HCT116 (cell line): ENCODE results near the gene PPM1M. TPM values are rescaled to one million over a fixed set of nuclear protein-coding genes. Genes with fewer than 3 reads are reported as not detected.
A peak's percentile ranks its signal among the peaks of the same experiment; 100 is the strongest.

ENCODE experiments used
- ATAC-seq: fragments of 200-7000 bp; cut with Tn5 transposase; 2 replicates; pipeline ENCODE4 v1.9.1; 2020; ENCODE audit warnings: mild to moderate bottlenecking, moderate library complexity
- BruUV-seq: library from RNA; stranded (reverse); fragments of 400-500 nt; replicated peaks from 2 replicates; lab custom pipeline; 2021; lab: Mats Ljungman, UMichigan
- CTCF ChIA-PET: fragments of 300-600 bp; sonication (Branson Sonifier 250); formaldehyde crosslinking; loops from one replicate; lab custom pipeline; 2021; ENCODE audit warnings: antibody characterized with exemption; lab: Charles Lee
- POLR2A ChIA-PET: fragments of 300-600, 350-600 bp; sonication (Branson Sonifier 250); formaldehyde crosslinking; loops from one replicate; lab custom pipeline; 2021; ENCODE audit warnings: antibody characterized with exemption; lab: Charles Lee
- RAD21 ChIA-PET, 2 experiments: fragments of 300-600 bp; sonication (Branson Sonifier 250); formaldehyde crosslinking; loops; one replicate each; lab custom pipeline; 2023; ENCODE audit warnings: low total read pairs in 2 of 2; ENCODE audit not compliant: uncharacterized antibody in 2 of 2, unreplicated experiment in 2 of 2, low non-redundant PET in 1 of 2; lab: Charles Lee
- DNase-seq: peaks from one replicate; pipeline ENCODE4 v3.0.0-alpha.2; 2010; ENCODE audit warnings: low read depth, low spot score
- H2AFZ ChIP-seq: fragments of 200-600 bp; shearing (Covaris generic), sonication (generic); 2 replicates; pipeline ENCODE4 v1.6.1; 2017; ENCODE audit warnings: low read depth, mixed run types, mixed read lengths, antibody characterized with exemption, low read length; ENCODE audit not compliant: poor library complexity, severe bottlenecking
- H3K27ac ChIP-seq: 2 replicates; pipeline ENCODE4 v1.5.1; 2012; ENCODE audit warnings: low read depth, low read length
- H3K27me3 ChIP-seq: fragments of 200-600 bp; sonication (generic); 2 replicates; pipeline ENCODE4 v1.6.1; 2016; ENCODE audit warnings: mixed run types, low read length, mixed read lengths; ENCODE audit not compliant: insufficient read depth
- H3K36me3 ChIP-seq, 2 experiments: fragments of 200-500 bp in 1 of 2; fragments of 200-600 bp in 1 of 2; sonication (Bioruptor generic) in 1 of 2; sonication (generic) in 1 of 2; 2 replicates each; pipeline versions ENCODE4 v1.5.1 to v1.6.1; 2014 to 2016; ENCODE audit warnings: low read length in 2 of 2, inconsistent platforms in 1 of 2, mixed read lengths in 1 of 2, mixed run types in 1 of 2; ENCODE audit not compliant: insufficient read depth in 2 of 2, control insufficient read depth in 1 of 2
- H3K4me1 ChIP-seq, 2 experiments: fragments of 200-600 bp in 1 of 2; sonication (generic) in 1 of 2; 2 replicates each; pipeline versions ENCODE4 v1.5.1 to v1.6.1; 2012 to 2017; ENCODE audit warnings: low read length in 2 of 2, inconsistent platforms in 1 of 2, mild to moderate bottlenecking in 1 of 2, mixed read lengths in 1 of 2, mixed run types in 1 of 2, moderate library complexity in 1 of 2; ENCODE audit not compliant: insufficient read depth in 2 of 2, control insufficient read depth in 1 of 2
- H3K4me2 ChIP-seq: fragments of 200-600 bp; sonication (generic); 2 replicates; pipeline ENCODE4 v1.6.1; 2017; ENCODE audit warnings: mixed run types, low read length, mixed read lengths
- H3K4me3 ChIP-seq, 2 experiments: fragments of 200-600 bp in 1 of 2; sonication (generic) in 1 of 2; replicated peaks in 1 of 2; 2 replicates each; pipeline ENCODE4 v1.5.1; 2011 to 2016; ENCODE audit warnings: low read length in 2 of 2, control low read depth in 1 of 2, low read depth in 1 of 2, mild to moderate bottlenecking in 1 of 2, mixed read lengths in 1 of 2, mixed run types in 1 of 2
- H3K79me2 ChIP-seq: fragments of 200-600 bp; sonication (generic); 2 replicates; pipeline ENCODE4 v1.6.1; 2017; ENCODE audit warnings: mild to moderate bottlenecking, mixed run types, low read length, moderate library complexity, mixed read lengths; ENCODE audit not compliant: insufficient read depth
- H3K9ac ChIP-seq: fragments of 200-600 bp; sonication (generic); 2 replicates; pipeline ENCODE4 v1.6.1; 2016; ENCODE audit warnings: low read length, mixed read lengths
- H3K9me2 ChIP-seq: fragments of 200-600 bp; sonication (generic), shearing (Covaris generic); 2 replicates; pipeline ENCODE4 v1.6.1; 2017; ENCODE audit warnings: mixed run types, mild to moderate bottlenecking, moderate library complexity; ENCODE audit not compliant: insufficient read depth
- H3K9me3 ChIP-seq, 2 experiments: fragments of 200-500 bp in 1 of 2; fragments of 200-600 bp in 1 of 2; sonication (Bioruptor generic) in 1 of 2; sonication (generic) in 1 of 2; 2 replicates each; pipeline ENCODE4 v1.6.1; 2014 to 2017; ENCODE audit warnings: low read length in 2 of 2, mixed read lengths in 2 of 2, inconsistent platforms in 1 of 2, low read depth in 1 of 2, mild to moderate bottlenecking in 1 of 2, mixed run types in 1 of 2, moderate library complexity in 1 of 2; ENCODE audit not compliant: control insufficient read depth in 1 of 2, insufficient read depth in 1 of 2
- H4K20me1 ChIP-seq: fragments of 200-600 bp; sonication (generic), shearing (Covaris generic); 2 replicates; pipeline ENCODE4 v1.6.1; 2017; ENCODE audit warnings: mixed run types, mild to moderate bottlenecking, moderate library complexity; ENCODE audit not compliant: insufficient read depth
- EZH2 ChIP-seq: fragments of 200-600 bp; sonication (generic); IDR thresholded peaks from 2 replicates; pipeline ENCODE4 v1.6.1; 2017; ENCODE audit warnings: antibody characterized with exemption, mixed run types
- POLR2A ChIP-seq: IDR thresholded peaks from 2 replicates; pipeline ENCODE4 v1.7.0; 2011; ENCODE audit warnings: borderline replicate concordance; ENCODE audit not compliant: insufficient read depth, insufficient read length; ENCODE audit errors: extremely low read depth
- POLR2AphosphoS5 ChIP-seq: IDR thresholded peaks from 2 replicates; pipeline ENCODE4 v1.6.1; 2011; ENCODE audit warnings: mild to moderate bottlenecking, low read depth, low read length, moderate library complexity
- YY1 ChIP-seq: IDR thresholded peaks from 2 replicates; pipeline ENCODE4 v1.6.1; 2011; ENCODE audit warnings: low read length, low read depth, moderate library complexity, mild to moderate bottlenecking; ENCODE audit not compliant: insufficient replicate concordance; ENCODE audit errors: extremely low read depth
- ZFX ChIP-seq: fragments of 450-650 bp; IDR thresholded peaks from 2 replicates; pipeline ENCODE4 v1.6.1; 2017
- ZNF274 ChIP-seq: fragments of 200-500 bp; sonication (Bioruptor generic); IDR thresholded peaks from 2 replicates; pipeline ENCODE4 v1.6.1; 2014; ENCODE audit warnings: mild to moderate bottlenecking, low read depth, low read length, inconsistent platforms
- intact Hi-C: fragments of 100-400 bp; cut with micrococcal nuclease; formaldehyde crosslinking; loops from 2 replicates; pipeline ENCODE4 v1.10.0; 2022
- total RNA-seq: library from RNA; stranded (reverse); gene quantifications from one replicate; pipeline ENCODE4 v1.2.1, GENCODE V29; 2021; ENCODE audit not compliant: unreplicated experiment
- TF ChIP-seq, protein P1 (sequence below): IDR thresholded peaks from 2 replicates; pipeline ENCODE4 v1.6.1; 2012; ENCODE audit warnings: low read depth
- TF ChIP-seq, protein P2 (sequence below), 3 experiments: fragments of 200-600 bp in 1 of 3; sonication (generic) in 1 of 3; IDR thresholded peaks in 2 of 3; conservative IDR thresholded peaks in 1 of 3; 2 replicates each; pipeline ENCODE4 v1.5.1; 2012 to 2017; ENCODE audit warnings: low read depth in 2 of 3, low read length in 2 of 3, antibody characterized with exemption in 1 of 3, borderline replicate concordance in 1 of 3, control low read depth in 1 of 3, mild to moderate bottlenecking in 1 of 3, mixed read lengths in 1 of 3, mixed run types in 1 of 3, moderate library complexity in 1 of 3; ENCODE audit not compliant: insufficient read depth in 1 of 3

PPM1M gene
- total RNA-seq, 1 experiment from 2014 or later: 16.6 TPM

GRCh38 chr3:52238761-52239701, 6.5 kb upstream of the PPM1M start, which contains the start of gene TWF2:
Gene TWF2, minus strand, starts transcription at chr3:52239158. Its CDS starts 142 bp downstream, at chr3:52239016.
- Histone ChIP-seq H3K4me3 (peak within 1 kb of the TSS; percentile 87 to 93), H3K36me3 (no peaks in the 10 kb centered on the region; a peak in 1 of 4 replicates), H3K27me3 (no peaks in the 10 kb centered on the region), H2AFZ (no peak within 1 kb of the TSS), H3K9me3 (peaks cover 0 to 4% of the 10 kb centered on the region in 2 experiments; a peak in 1 of 4 replicates), H3K4me1 (peaks cover 38 to 47% of the 10 kb centered on the region in 2 experiments), H3K79me2 (peaks cover 29% of the 10 kb centered on the region), H4K20me1 (no peaks in the 10 kb centered on the region), H3K27ac (peak within 1 kb of the TSS; percentile 98), H3K9me2 (no peaks in the 10 kb centered on the region), H3K9ac (peak within 1 kb of the TSS; percentile 87), H3K4me2 (peak within 1 kb of the TSS; percentile 84)
- BruUV-seq: TSS peak; percentile 86
- intact Hi-C loops: loop anchor here (2.0 kb wide), 1 partner anchor 38 kb away; no protein-coding TSS in a partner anchor
- TF ChIP-seq YY1: peak; percentile 80
- TF ChIP-seq, protein P1, sequence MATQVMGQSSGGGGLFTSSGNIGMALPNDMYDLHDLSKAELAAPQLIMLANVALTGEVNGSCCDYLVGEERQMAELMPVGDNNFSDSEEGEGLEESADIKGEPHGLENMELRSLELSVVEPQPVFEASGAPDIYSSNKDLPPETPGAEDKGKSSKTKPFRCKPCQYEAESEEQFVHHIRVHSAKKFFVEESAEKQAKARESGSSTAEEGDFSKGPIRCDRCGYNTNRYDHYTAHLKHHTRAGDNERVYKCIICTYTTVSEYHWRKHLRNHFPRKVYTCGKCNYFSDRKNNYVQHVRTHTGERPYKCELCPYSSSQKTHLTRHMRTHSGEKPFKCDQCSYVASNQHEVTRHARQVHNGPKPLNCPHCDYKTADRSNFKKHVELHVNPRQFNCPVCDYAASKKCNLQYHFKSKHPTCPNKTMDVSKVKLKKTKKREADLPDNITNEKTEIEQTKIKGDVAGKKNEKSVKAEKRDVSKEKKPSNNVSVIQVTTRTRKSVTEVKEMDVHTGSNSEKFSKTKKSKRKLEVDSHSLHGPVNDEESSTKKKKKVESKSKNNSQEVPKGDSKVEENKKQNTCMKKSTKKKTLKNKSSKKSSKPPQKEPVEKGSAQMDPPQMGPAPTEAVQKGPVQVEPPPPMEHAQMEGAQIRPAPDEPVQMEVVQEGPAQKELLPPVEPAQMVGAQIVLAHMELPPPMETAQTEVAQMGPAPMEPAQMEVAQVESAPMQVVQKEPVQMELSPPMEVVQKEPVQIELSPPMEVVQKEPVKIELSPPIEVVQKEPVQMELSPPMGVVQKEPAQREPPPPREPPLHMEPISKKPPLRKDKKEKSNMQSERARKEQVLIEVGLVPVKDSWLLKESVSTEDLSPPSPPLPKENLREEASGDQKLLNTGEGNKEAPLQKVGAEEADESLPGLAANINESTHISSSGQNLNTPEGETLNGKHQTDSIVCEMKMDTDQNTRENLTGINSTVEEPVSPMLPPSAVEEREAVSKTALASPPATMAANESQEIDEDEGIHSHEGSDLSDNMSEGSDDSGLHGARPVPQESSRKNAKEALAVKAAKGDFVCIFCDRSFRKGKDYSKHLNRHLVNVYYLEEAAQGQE: no peak
- TF ChIP-seq ZNF274: no peak
- peak; percentile 78; the same call in 1 of the 2 replicates for TF ChIP-seq ZFX
- TF ChIP-seq, protein P2, sequence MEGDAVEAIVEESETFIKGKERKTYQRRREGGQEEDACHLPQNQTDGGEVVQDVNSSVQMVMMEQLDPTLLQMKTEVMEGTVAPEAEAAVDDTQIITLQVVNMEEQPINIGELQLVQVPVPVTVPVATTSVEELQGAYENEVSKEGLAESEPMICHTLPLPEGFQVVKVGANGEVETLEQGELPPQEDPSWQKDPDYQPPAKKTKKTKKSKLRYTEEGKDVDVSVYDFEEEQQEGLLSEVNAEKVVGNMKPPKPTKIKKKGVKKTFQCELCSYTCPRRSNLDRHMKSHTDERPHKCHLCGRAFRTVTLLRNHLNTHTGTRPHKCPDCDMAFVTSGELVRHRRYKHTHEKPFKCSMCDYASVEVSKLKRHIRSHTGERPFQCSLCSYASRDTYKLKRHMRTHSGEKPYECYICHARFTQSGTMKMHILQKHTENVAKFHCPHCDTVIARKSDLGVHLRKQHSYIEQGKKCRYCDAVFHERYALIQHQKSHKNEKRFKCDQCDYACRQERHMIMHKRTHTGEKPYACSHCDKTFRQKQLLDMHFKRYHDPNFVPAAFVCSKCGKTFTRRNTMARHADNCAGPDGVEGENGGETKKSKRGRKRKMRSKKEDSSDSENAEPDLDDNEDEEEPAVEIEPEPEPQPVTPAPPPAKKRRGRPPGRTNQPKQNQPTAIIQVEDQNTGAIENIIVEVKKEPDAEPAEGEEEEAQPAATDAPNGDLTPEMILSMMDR (IDR thresholded peaks at IDR 0.05 in 2 of 3, conservative IDR thresholded peaks at IDR 0.05 in 1 of 3; ENCODE audit: borderline replicate concordance in 1 of 3, insufficient read depth in 1 of 3, low read depth in 2 of 3, low read length in 2 of 3): peak in 2 of 3 experiments; percentile 38 to 50; a peak in 3 of 6 replicates
- TF ChIP-seq POLR2A: peak; percentile 79
- TF ChIP-seq EZH2: no peak
- peak; percentile 88 for TF ChIP-seq POLR2AphosphoS5
- CTCF ChIA-PET: interaction anchor here (1.1 to 3.1 kb wide), 2 partner anchors 19 to 207 kb away, joined by 3 to 18 read pairs; no protein-coding TSS in a partner anchor
- DNase-seq: peak; percentile 31
- peak; percentile 76 for ATAC-seq
- RAD21 ChIA-PET: interaction anchor here in 1 of 2 experiments (0.7 to 0.8 kb wide), 2 partner anchors 18 to 1472 kb away, joined by 3 read pairs; no protein-coding TSS in a partner anchor
- POLR2A ChIA-PET: interaction anchor here (1.0 to 2.6 kb wide), 3 partner anchors 40 to 100 kb away, joined by 3 to 11 read pairs (median 3); partner anchors contain the start of gene WDR82
